Measurements from ENCODE around the gene SPAG9.

Gene SPAG9

GRCh38 chr17:50916026-50916707 is 204.5 kb downstream of the SPAG9 start:
- Histone ChIP-seq H3K9me2 (replicated peaks; ENCODE audit: control insufficient read depth, low read length) (no peaks in the 10 kb centered on the region), H3K9me3 (ENCODE audit: control insufficient read depth, insufficient read depth, low read length) (no peaks in the 10 kb centered on the region), H3K27me3 (ENCODE audit: control insufficient read depth, low read length) (no peaks in the 10 kb centered on the region), H3K27ac (ENCODE audit: low read depth, low read length) (no peak overlapping the region), H3K4me3 (ENCODE audit: low read length) (no peak overlapping the region), H4K20me1 (ENCODE audit: control insufficient read depth, insufficient read depth, low read depth, low read length) (no peaks in the 10 kb centered on the region), H3K79me2 (ENCODE audit: control insufficient read depth, low read length) (no peaks in the 10 kb centered on the region), H3K36me3 (ENCODE audit: control insufficient read depth, low read length) (no peaks in the 10 kb centered on the region), H3F3A (ENCODE audit: control insufficient read depth, insufficient read depth) (no peaks in the 10 kb centered on the region), H3K4me2 (ENCODE audit: low read length) (no peak overlapping the region), H3K4me1 (ENCODE audit: control insufficient read depth, low read length) (peaks cover 34% of the 10 kb centered on the region)
- TF ChIP-seq CTCF (IDR thresholded peaks at IDR 0.05; ENCODE audit: low read depth, low read length, poor library complexity, severe bottlenecking) = no peak
- no peak for TF ChIP-seq EZH2phosphoT487 (IDR thresholded peaks at IDR 0.05; ENCODE audit: borderline replicate concordance, low read length)

DNA sequence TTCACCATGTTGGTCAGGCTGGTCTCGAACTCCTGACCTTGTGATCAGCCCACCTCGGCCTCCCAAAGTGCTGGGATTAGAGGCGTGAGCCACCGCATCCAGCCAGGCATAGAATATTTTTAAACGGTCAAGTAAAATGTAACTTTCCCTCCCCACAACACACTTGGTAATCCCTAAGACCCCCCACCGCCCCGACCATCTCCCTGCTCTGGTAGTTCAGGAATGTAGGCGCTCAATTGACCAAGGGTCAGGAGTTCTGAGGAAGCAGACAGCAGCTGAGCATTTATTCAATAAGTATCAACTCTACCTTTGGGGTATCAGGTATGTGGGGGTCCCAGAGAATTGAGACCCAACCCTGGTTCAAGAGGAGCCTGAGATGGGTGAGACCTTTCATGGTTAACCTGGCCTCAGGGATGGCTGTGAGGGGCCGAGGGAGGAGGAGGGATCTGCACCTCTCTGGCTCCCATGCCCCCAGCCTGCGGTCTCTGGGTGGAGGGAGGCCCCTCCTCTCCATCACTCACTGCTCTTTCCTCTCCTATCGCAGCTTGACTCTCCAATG is 206.1 kb downstream of the SPAG9 start:
- Histone ChIP-seq H3K4me1 (ENCODE audit: control insufficient read depth, low read length) (peaks cover 32% of the 10 kb centered on the region), H3F3A (ENCODE audit: control insufficient read depth, insufficient read depth) (no peaks in the 10 kb centered on the region), H3K79me2 (ENCODE audit: control insufficient read depth, low read length) (no peaks in the 10 kb centered on the region), H4K20me1 (ENCODE audit: control insufficient read depth, insufficient read depth, low read depth, low read length) (no peaks in the 10 kb centered on the region), H3K4me2 (ENCODE audit: low read length) (no peak overlapping the region), H3K9me2 (replicated peaks; ENCODE audit: control insufficient read depth, low read length) (no peaks in the 10 kb centered on the region), H3K9me3 (ENCODE audit: control insufficient read depth, insufficient read depth, low read length) (no peaks in the 10 kb centered on the region), H3K27me3 (ENCODE audit: control insufficient read depth, low read length) (peaks cover 3% of the 10 kb centered on the region; the same call in 1 of the 2 replicates), H3K4me3 (ENCODE audit: low read length) (no peak overlapping the region), H3K36me3 (ENCODE audit: control insufficient read depth, low read length) (no peaks in the 10 kb centered on the region), H3K27ac (ENCODE audit: low read depth, low read length) (no peak overlapping the region)
- no peak for TF ChIP-seq EZH2phosphoT487 (IDR thresholded peaks at IDR 0.05; ENCODE audit: borderline replicate concordance, low read length)
- no peak for TF ChIP-seq CTCF (IDR thresholded peaks at IDR 0.05; ENCODE audit: low read depth, low read length, poor library complexity, severe bottlenecking)

DNA sequence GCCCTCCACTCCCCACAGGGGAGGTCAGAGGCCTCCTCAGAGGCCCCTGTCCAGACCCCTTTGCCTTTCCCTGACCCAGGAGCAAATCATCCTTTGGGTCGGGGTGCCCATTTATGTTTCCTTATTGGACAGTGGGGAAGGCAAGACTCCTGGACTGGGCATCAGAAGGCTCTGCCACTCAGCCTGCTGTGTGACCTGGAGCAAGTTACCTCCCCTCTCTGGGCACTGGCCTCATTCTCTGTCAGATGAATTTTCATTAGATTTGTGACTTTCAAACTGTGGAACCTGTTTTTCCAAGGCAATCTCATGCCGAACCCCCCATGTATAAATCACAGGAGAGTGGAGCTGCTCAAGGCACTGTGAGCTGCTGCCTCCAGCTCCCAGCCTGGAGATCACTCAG is 207.5 kb downstream of the SPAG9 start:
- H3K79me2 ChIP-seq (ENCODE audit: control insufficient read depth, low read length) = no peaks in the 10 kb centered on the region
- H3K9me2 ChIP-seq (replicated peaks; ENCODE audit: control insufficient read depth, low read length) = no peaks in the 10 kb centered on the region
- no peaks in the 10 kb centered on the region for H4K20me1 ChIP-seq (ENCODE audit: control insufficient read depth, insufficient read depth, low read depth, low read length)

More for the DNA sequence above, 207.5 kb downstream of the SPAG9 start:
- Histone ChIP-seq H3K27ac (ENCODE audit: low read depth, low read length) (no peak overlapping the region), H3K9me3 (ENCODE audit: control insufficient read depth, insufficient read depth, low read length) (no peaks in the 10 kb centered on the region), H3K36me3 (ENCODE audit: control insufficient read depth, low read length) (no peaks in the 10 kb centered on the region), H3K4me3 (ENCODE audit: low read length) (no peak overlapping the region), H3F3A (ENCODE audit: control insufficient read depth, insufficient read depth) (no peaks in the 10 kb centered on the region), H3K27me3 (ENCODE audit: control insufficient read depth, low read length) (peaks cover 6% of the 10 kb centered on the region; the same call in 1 of the 2 replicates), H3K4me1 (ENCODE audit: control insufficient read depth, low read length) (peaks cover 17% of the 10 kb centered on the region), H3K4me2 (ENCODE audit: low read length) (no peak overlapping the region)
- TF ChIP-seq CTCF (IDR thresholded peaks at IDR 0.05; ENCODE audit: low read depth, low read length, poor library complexity, severe bottlenecking) (no peak), EZH2phosphoT487 (IDR thresholded peaks at IDR 0.05; ENCODE audit: borderline replicate concordance, low read length) (no peak)
